Fibroblast of villous mesenchyme (primary cell): ENCODE measurements around the gene MAPKAPK5. TPM values are rescaled to one million over a fixed set of nuclear protein-coding genes. Genes with fewer than 3 reads are reported as not detected.
"Not testable (repeated sequence)": the region's sequence is repeated elsewhere in the genome, so short reads cannot be mapped to it uniquely, and the experiment has no call there.

ENCODE experiments used
- DNase-seq: peaks from one replicate; pipeline ENCODE4 v3.0.0-alpha.2; 2010; ENCODE audit warnings: low read depth
- H3K4me3 ChIP-seq: 2 replicates; pipeline ENCODE4 v1.5.1; 2011; ENCODE audit warnings: low read depth, mild to moderate bottlenecking, low read length
- CTCF ChIP-seq: IDR thresholded peaks from 2 replicates; pipeline ENCODE4 v1.5.1; 2012; ENCODE audit warnings: low read depth, mild to moderate bottlenecking, low read length; ENCODE audit not compliant: insufficient read depth
- total RNA-seq: library from RNA; depleted of rRNA; stranded (reverse); fragments of >200 nt; gene quantifications from 2 replicates; pipeline ENCODE4 v1.2.3, GENCODE V29; 2012

The MAPKAPK5 gene
- total RNA-seq, 1 donor, result 32.4 TPM

- TF ChIP-seq CTCF, result no peak
- H3K4me3 ChIP-seq, result no peak overlapping the region
- DNase-seq, result no peak
These were observed 35.7 kb upstream of the MAPKAPK5 start for GRCh38 chr12:111806304-111806703.

GRCh38 chr12:111807232-111807631 lies 34.8 kb upstream of the MAPKAPK5 start:
- TF ChIP-seq CTCF, result no peak
- DNase-seq, result no peak

GRCh38 chr12:111812881-111813741 lies 28.9 kb upstream of the MAPKAPK5 start:
- TF ChIP-seq CTCF, result peak; percentile 87
- no peak overlapping the region for H3K4me3 ChIP-seq
- DNase-seq, result peak; percentile 90

More at GRCh38 chr12:111807232-111807631, 34.8 kb upstream of the MAPKAPK5 start:
- no peak overlapping the region for H3K4me3 ChIP-seq

GRCh38 chr12:111816065-111816615 lies 25.9 kb upstream of the MAPKAPK5 start:
- H3K4me3 ChIP-seq, result no peak overlapping the region
- no peak for DNase-seq
- TF ChIP-seq CTCF, result no peak

- DNase-seq, H3K4me3 ChIP-seq: not testable (repeated sequence)
These were observed 25.1 kb upstream of the MAPKAPK5 start for GRCh38 chr12:111816898-111817297.

- H3K4me3 ChIP-seq, result no peak overlapping the region
- no peak for DNase-seq
- TF ChIP-seq CTCF, result no peak
These were observed 23.7 kb upstream of the MAPKAPK5 start for GRCh38 chr12:111818340-111818739.
